ENCODE results near the gene OR2S2. TPM values are rescaled to one million over a fixed set of nuclear protein-coding genes. Genes with fewer than 3 reads are reported as not detected.

OR2S2 gene
- total and polyA plus RNA-seq, 2 donors (not counting 3 experiments of a cell fraction or from before 2014, with no cell fraction given), result not detected

GRCh38 chr9:35942286-35942685, 15.7 kb downstream of the OR2S2 start:
- Histone ChIP-seq H3K9me1 (replicated peaks; ENCODE audit: control insufficient read depth, extremely low read depth, insufficient read depth, low read length) (no peaks in the 10 kb centered on the region), H3K79me2 (ENCODE audit: control insufficient read depth, insufficient read depth, low read length) (no peaks in the 10 kb centered on the region), H3K27me3 (ENCODE audit: control insufficient read depth in 2 of 2, insufficient read depth in 2 of 2, low read length in 2 of 2) (no peaks in the 10 kb centered on the region), H3K4me2 (ENCODE audit: insufficient read depth, low read length) (no peak overlapping the region), H3K36me3 (ENCODE audit: control insufficient read depth in 2 of 2, extremely low read depth in 1 of 2, insufficient read depth in 2 of 2, low read length in 2 of 2) (no peaks in the 10 kb centered on the region), H3K4me3 (replicated peaks in 1 of 3; ENCODE audit: insufficient read depth in 1 of 3, low read depth in 1 of 3, low read length in 3 of 3) (no peak overlapping the region), H3K9ac (replicated peaks; ENCODE audit: extremely low read depth, insufficient read depth, low read length) (no peak overlapping the region), H3K27ac (ENCODE audit: insufficient read depth, low read depth, low read length) (no peak overlapping the region), H3K4me1 (ENCODE audit: control insufficient read depth, extremely low read depth, insufficient read depth, low read length) (peaks cover 2% of the 10 kb centered on the region), H4K20me1 (replicated peaks; ENCODE audit: control insufficient read depth, extremely low read depth, insufficient read depth, low read length) (no peaks in the 10 kb centered on the region), H2AFZ (ENCODE audit: low read depth, low read length) (no peak overlapping the region), H3K9me3 (replicated peaks; ENCODE audit: control insufficient read depth, insufficient read depth, low read length) (no peaks in the 10 kb centered on the region)
- dilution Hi-C loops (cut with MboI; ENCODE audit: extremely low pct_ligation_motif_present, low sequenced_read_pairs), result no loop called here
- CTCF ChIA-PET, result no interaction called here
- no peak for DNase-seq (ENCODE audit: low read depth, low spot score)
- POLR2A ChIA-PET, result no interaction called here
- no peak for FAIRE-seq
- no TSS peak for BruUV-seq (replicated peaks)
- TF ChIP-seq CTCF (IDR thresholded peaks at IDR 0.05; ENCODE audit: extremely low read depth in 1 of 2, insufficient read depth in 1 of 2, low read depth in 1 of 2, low read length in 2 of 2) (no peak), MAX (IDR thresholded peaks at IDR 0.05; ENCODE audit: insufficient read depth, insufficient read length) (no peak), POLR2AphosphoS5 (IDR thresholded peaks at IDR 0.05; ENCODE audit: insufficient read depth, low read depth, low read length) (no peak), EZH2 (IDR thresholded peaks at IDR 0.05; ENCODE audit: borderline replicate concordance, low read depth, low read length, severe bottlenecking) (no peak), JUN (IDR thresholded peaks at IDR 0.05; ENCODE audit: borderline replicate concordance, insufficient read depth, insufficient read length, low read depth) (no peak), MYC (IDR thresholded peaks at IDR 0.05; ENCODE audit: low read depth, low read length) (no peak), GATA2 (IDR thresholded peaks at IDR 0.05; ENCODE audit: insufficient read depth, insufficient read length, low read depth, low read length) (no peak), POLR2A (IDR thresholded peaks at IDR 0.05; ENCODE audit: low read depth, low read length) (no peak), FOS (IDR thresholded peaks at IDR 0.05; ENCODE audit: borderline replicate concordance, insufficient read depth, low read length) (no peak)
- intact Hi-C loops (cut with micrococcal nuclease), result no loop called here

Data from endothelial cell of umbilical vein (primary cell).